IMR-90 (cell line): ENCODE data around the gene ABCB6. TPM values are rescaled to one million over a fixed set of nuclear protein-coding genes. Genes with fewer than 3 reads are reported as not detected.

Experiments used
- ATAC-seq: fragments of 200-7000 bp; cut with Tn5 transposase; 2 replicates; pipeline ENCODE4 v1.9.1; 2020; ENCODE audit warnings: low read depth, mild to moderate bottlenecking, moderate library complexity
- BruUV-seq: library from RNA; stranded (reverse); fragments of 400-500 nt; replicated peaks from 2 replicates; lab custom pipeline; 2021; lab: Mats Ljungman, UMichigan
- CTCF ChIA-PET: fragments of 300-600 bp; formaldehyde crosslinking; extraction: SDS; loops from one replicate; lab custom pipeline; 2021; ENCODE audit warnings: antibody characterized with exemption; lab: Yijun Ruan, JAX
- POLR2A ChIA-PET: fragments of 300-600 bp; sonication (Branson Sonifier 250); formaldehyde crosslinking; loops from one replicate; lab custom pipeline; 2022; ENCODE audit warnings: antibody characterized with exemption; ENCODE audit not compliant: unreplicated experiment; lab: Charles Lee
- DNase-seq: peaks from one replicate; pipeline ENCODE4 v3.0.0; 2013
- H2AFZ ChIP-seq: replicated peaks from 2 replicates; pipeline ENCODE3; 2013; ENCODE audit warnings: low read length, mild to moderate bottlenecking; ENCODE audit not compliant: poor library complexity
- H2AK5ac ChIP-seq: 2 replicates; pipeline ENCODE4 v1.6.1; 2013; ENCODE audit warnings: low read depth, low read length, inconsistent platforms
- H2AK9ac ChIP-seq: replicated peaks from 2 replicates; pipeline ENCODE3; 2013; ENCODE audit warnings: mild to moderate bottlenecking, low read depth, low read length, moderate library complexity; ENCODE audit not compliant: poor library complexity
- H2BK120ac ChIP-seq: 2 replicates; pipeline ENCODE4 v1.6.1; 2013; ENCODE audit warnings: low read depth, low read length, inconsistent platforms
- H2BK15ac ChIP-seq: 3 replicates; pipeline ENCODE4 v1.6.1; 2013; ENCODE audit warnings: low read depth, low read length, inconsistent platforms
- H2BK20ac ChIP-seq: 2 replicates; pipeline ENCODE4 v1.6.1; 2013; ENCODE audit warnings: low read depth, mild to moderate bottlenecking, inconsistent platforms, low read length, moderate library complexity
- H2BK5ac ChIP-seq: 2 replicates; pipeline ENCODE4 v1.6.1; 2013; ENCODE audit warnings: mild to moderate bottlenecking, low read depth, low read length, inconsistent platforms; ENCODE audit not compliant: poor library complexity, severe bottlenecking
- H3K14ac ChIP-seq: replicated peaks from 2 replicates; pipeline ENCODE4 v1.6.1; 2013; ENCODE audit warnings: low read depth, low read length, inconsistent platforms
- H3K18ac ChIP-seq: 2 replicates; pipeline ENCODE4 v1.6.1; 2013; ENCODE audit warnings: low read depth, low read length, control low read depth
- H3K23ac ChIP-seq: 2 replicates; pipeline ENCODE4 v1.6.1; 2013; ENCODE audit warnings: low read depth, low read length, inconsistent platforms
- H3K27ac ChIP-seq: 2 replicates; pipeline ENCODE4 v1.5.1; 2013; ENCODE audit warnings: mild to moderate bottlenecking, control low read depth, low read length; ENCODE audit not compliant: insufficient read depth
- H3K27me3 ChIP-seq: 2 replicates; pipeline ENCODE4 v1.6.1; 2013; ENCODE audit warnings: low read length; ENCODE audit not compliant: control insufficient read depth, insufficient read depth
- H3K36me3 ChIP-seq: 2 replicates; pipeline ENCODE4 v1.6.1; 2013; ENCODE audit warnings: low read length, mixed read lengths; ENCODE audit not compliant: control insufficient read depth, insufficient read depth
- H3K4ac ChIP-seq: 2 replicates; pipeline ENCODE4 v1.6.1; 2013; ENCODE audit warnings: low read depth, low read length, inconsistent platforms
- H3K4me1 ChIP-seq: 2 replicates; pipeline ENCODE4 v1.6.1; 2013; ENCODE audit warnings: low read length, mixed read lengths; ENCODE audit not compliant: control insufficient read depth, insufficient read depth
- H3K4me2 ChIP-seq: 2 replicates; pipeline ENCODE4 v1.6.1; 2013; ENCODE audit warnings: low read depth, mild to moderate bottlenecking, control low read depth, low read length, moderate library complexity
- H3K4me3 ChIP-seq: 2 replicates; pipeline ENCODE4 v1.5.1; 2013; ENCODE audit warnings: low read depth, mild to moderate bottlenecking, control low read depth, low read length, moderate library complexity; ENCODE audit not compliant: insufficient read depth
- H3K56ac ChIP-seq: 2 replicates; pipeline ENCODE4 v1.6.1; 2013; ENCODE audit warnings: low read length, inconsistent platforms; ENCODE audit not compliant: insufficient read depth; ENCODE audit errors: extremely low read depth
- H3K79me1 ChIP-seq, 2 experiments: 2 replicates each; pipeline ENCODE4 v1.6.1; 2013; ENCODE audit warnings: low read length in 2 of 2, inconsistent platforms in 1 of 2, low read depth in 1 of 2
- H3K9ac ChIP-seq: 2 replicates; pipeline ENCODE4 v1.6.1; 2013; ENCODE audit warnings: low read depth, low read length, control low read depth
- H3K9me1 ChIP-seq: 2 replicates; pipeline ENCODE4 v1.6.1; 2013; ENCODE audit warnings: low read length, inconsistent platforms; ENCODE audit not compliant: insufficient read depth
- H3K9me3 ChIP-seq: 2 replicates; pipeline ENCODE4 v1.6.1; 2013; ENCODE audit warnings: low read length; ENCODE audit not compliant: control insufficient read depth, insufficient read depth
- H4K20me1 ChIP-seq: 2 replicates; pipeline ENCODE4 v1.6.1; 2013; ENCODE audit warnings: low read length, inconsistent platforms; ENCODE audit not compliant: insufficient read depth
- H4K5ac ChIP-seq: 2 replicates; pipeline ENCODE4 v1.6.1; 2013; ENCODE audit warnings: mild to moderate bottlenecking, low read depth, low read length, control low read depth
- H4K8ac ChIP-seq, 2 experiments: 2 replicates each; pipeline ENCODE4 v1.6.1; 2013; ENCODE audit warnings: low read depth in 2 of 2, low read length in 2 of 2, control low read depth in 1 of 2, inconsistent platforms in 1 of 2
- H4K91ac ChIP-seq: 2 replicates; pipeline ENCODE4 v1.6.1; 2013; ENCODE audit warnings: low read depth, low read length, inconsistent platforms; ENCODE audit not compliant: insufficient read depth
- CEBPB ChIP-seq: IDR thresholded peaks from 2 replicates; pipeline ENCODE4 v1.6.1; 2012; ENCODE audit warnings: low read depth, low read length, improper control_type of control experiment
- CHD1 ChIP-seq: IDR thresholded peaks from 2 replicates; pipeline ENCODE4 v1.6.1; 2012; ENCODE audit warnings: low read depth, low read length, improper control_type of control experiment
- CTCF ChIP-seq: conservative IDR thresholded peaks from 2 replicates; pipeline ENCODE4 v1.5.1; 2012; ENCODE audit warnings: mild to moderate bottlenecking, low read depth, low read length, improper control_type of control experiment
- ELK1 ChIP-seq: fragments of 150-350 bp; IDR thresholded peaks from 2 replicates; pipeline ENCODE4 v1.6.1; 2016; ENCODE audit warnings: low read depth, mild to moderate bottlenecking, low read length, moderate library complexity, borderline replicate concordance
- MAZ ChIP-seq: IDR thresholded peaks from 2 replicates; pipeline ENCODE4 v1.6.1; 2012; ENCODE audit warnings: low read depth, mild to moderate bottlenecking, low read length, improper control_type of control experiment, moderate library complexity, borderline replicate concordance
- POLR2A ChIP-seq: IDR thresholded peaks from 2 replicates; pipeline ENCODE4 v1.6.1; 2012; ENCODE audit warnings: mild to moderate bottlenecking, low read depth, low read length
- RAD21 ChIP-seq: IDR thresholded peaks from 2 replicates; pipeline ENCODE4 v1.6.1; 2012; ENCODE audit warnings: low read length, improper control_type of control experiment
- RCOR1 ChIP-seq: IDR thresholded peaks from 2 replicates; pipeline ENCODE4 v1.6.1; 2012; ENCODE audit warnings: mild to moderate bottlenecking, low read length, improper control_type of control experiment; ENCODE audit not compliant: insufficient replicate concordance
- RFX5 ChIP-seq: IDR thresholded peaks from 2 replicates; pipeline ENCODE4 v1.8.0; 2012; ENCODE audit warnings: low read depth, mild to moderate bottlenecking, low read length, moderate library complexity
- USF2 ChIP-seq: fragments of 150-350 bp; IDR thresholded peaks from 2 replicates; pipeline ENCODE4 v1.6.1; 2017; ENCODE audit warnings: mild to moderate bottlenecking, antibody characterized with exemption, low read length, low read depth
- WGBS, 2 experiments: methylation state at CpG; one replicate each; pipeline versions ENCODE4 v1.1.5 to v1.1.7; 2013; ENCODE audit warnings: missing lambda C conversion rate in 2 of 2; ENCODE audit not compliant: insufficient read length in 1 of 2; ENCODE audit errors: extremely low coverage in 2 of 2; 5-methylcytosine and 5-hydroxymethylcytosine counted together
- dilution Hi-C: fragments of 300-500 bp; cut with HindIII; formaldehyde crosslinking; loops from one replicate; pipeline ENCODE4 v1.14.3; 2018; ENCODE audit warnings: low sequenced_read_pairs; ENCODE audit not compliant: unreplicated experiment
- in situ Hi-C: fragments of 300-500 bp; cut with MboI; formaldehyde crosslinking; loops from 3 replicates; pipeline ENCODE4 v1.14.3; 2019; ENCODE audit warnings: low sequenced_read_pairs, inconsistent platforms, mixed read lengths
- intact Hi-C: fragments of 100-400 bp; cut with micrococcal nuclease; formaldehyde crosslinking; loops from 2 replicates; pipeline ENCODE4 v1.10.0; 2022
- polyA plus RNA-seq, 3 experiments: library from polyadenylated mRNA; depleted of rRNA; stranded (reverse); fragments of >200 nt; gene quantifications; 2 replicates each; pipeline ENCODE4 v1.2.3, GENCODE V29; 2012; ENCODE audit warnings: low replicate concordance in 1 of 3
- total RNA-seq: library from RNA; depleted of rRNA; stranded (reverse); fragments of >200 nt; gene quantifications from 2 replicates; pipeline ENCODE4 v1.2.3, GENCODE V29; 2012

ABCB6 gene
- total and polyA plus RNA-seq, 2 of the 4 experiments (the other 2 are of a cell fraction), result 12.5 to 24.7 TPM

- no peak overlapping the region for H3K14ac ChIP-seq
- ATAC-seq, result no peak
- no CpG with 5 or more reads among the region's 7 CpGs for WGBS, 2 experiments
- H3K4me3 ChIP-seq, result no peak overlapping the region
- H3K23ac ChIP-seq, result no peak overlapping the region
- H2BK20ac ChIP-seq, result no peak overlapping the region
- no peak overlapping the region for H4K5ac ChIP-seq
- H3K36me3 ChIP-seq, result peaks cover 10% of the 10 kb centered on the region
- ChIA-PET POLR2A (no interaction called here), CTCF (no interaction called here)
- H4K20me1 ChIP-seq, result peaks cover 9% of the 10 kb centered on the region; the same call in 1 of the 2 replicates
- no peak overlapping the region for H4K91ac ChIP-seq
- H3K18ac ChIP-seq, result no peak overlapping the region
- peaks cover 5 to 19% of the 10 kb centered on the region in 2 experiments; a peak in 3 of 4 replicates for H3K79me1 ChIP-seq
- H3K56ac ChIP-seq, result no peak overlapping the region
- peaks cover 8% of the 10 kb centered on the region; the same call in 1 of the 2 replicates for H3K9me1 ChIP-seq
- no peak overlapping the region for H3K27ac ChIP-seq
- dilution Hi-C loops, result no loop called here
- H2BK120ac ChIP-seq, result no peak overlapping the region
- in situ Hi-C loops, result loop anchor here (5.0 kb wide), 1 partner anchor 32 kb away; the partner anchor contains the start of gene SLC23A3
- no TSS peak for BruUV-seq
- no peak overlapping the region for H2BK5ac ChIP-seq
- no peak overlapping the region for H2AFZ ChIP-seq
- H2AK9ac ChIP-seq, result no peak overlapping the region
- H2BK15ac ChIP-seq, result no peak overlapping the region
- no peak overlapping the region for H4K8ac ChIP-seq
- DNase-seq, result no peak
- H3K9ac ChIP-seq, result no peak overlapping the region
- TF ChIP-seq RFX5, result no peak
- TF ChIP-seq CHD1, result no peak
- no peak for TF ChIP-seq USF2
- TF ChIP-seq CEBPB, result no peak
- no peak for TF ChIP-seq RCOR1
- TF ChIP-seq MAZ, result no peak
- no peak for TF ChIP-seq CTCF
- TF ChIP-seq RAD21, result no peak
- no peak for TF ChIP-seq ELK1
- TF ChIP-seq POLR2A, result no peak
- no peak overlapping the region for H2AK5ac ChIP-seq
- H3K4ac ChIP-seq, result no peak overlapping the region
- peaks cover 16% of the 10 kb centered on the region for H3K4me1 ChIP-seq
- no peak overlapping the region for H3K4me2 ChIP-seq
- H3K27me3 ChIP-seq, result peaks cover 2% of the 10 kb centered on the region
- intact Hi-C loops, result no loop called here
- H3K9me3 ChIP-seq, result no peaks in the 10 kb centered on the region
Observed at GRCh38 chr2:219204425-219205164, 14.2 kb downstream of the ABCB6 start.
